DOHH2 (cell line): ENCODE results near the gene GDPD4.

Experiments
- CTCF ChIP-seq: fragments of 200-600 bp; sonication (generic); IDR thresholded peaks from one replicate; pipeline ENCODE4 v1.5.1; 2014; ENCODE audit warnings: antibody characterized with exemption, mild to moderate bottlenecking, low read depth, low read length; ENCODE audit not compliant: poor library complexity, severe bottlenecking
- EZH2phosphoT487 ChIP-seq: fragments of 200-600 bp; sonication (generic); IDR thresholded peaks from 2 replicates; pipeline ENCODE4 v1.6.1; 2017; ENCODE audit warnings: borderline replicate concordance, mild to moderate bottlenecking, antibody characterized with exemption, low read length, moderate library complexity, mixed read lengths

DNA sequence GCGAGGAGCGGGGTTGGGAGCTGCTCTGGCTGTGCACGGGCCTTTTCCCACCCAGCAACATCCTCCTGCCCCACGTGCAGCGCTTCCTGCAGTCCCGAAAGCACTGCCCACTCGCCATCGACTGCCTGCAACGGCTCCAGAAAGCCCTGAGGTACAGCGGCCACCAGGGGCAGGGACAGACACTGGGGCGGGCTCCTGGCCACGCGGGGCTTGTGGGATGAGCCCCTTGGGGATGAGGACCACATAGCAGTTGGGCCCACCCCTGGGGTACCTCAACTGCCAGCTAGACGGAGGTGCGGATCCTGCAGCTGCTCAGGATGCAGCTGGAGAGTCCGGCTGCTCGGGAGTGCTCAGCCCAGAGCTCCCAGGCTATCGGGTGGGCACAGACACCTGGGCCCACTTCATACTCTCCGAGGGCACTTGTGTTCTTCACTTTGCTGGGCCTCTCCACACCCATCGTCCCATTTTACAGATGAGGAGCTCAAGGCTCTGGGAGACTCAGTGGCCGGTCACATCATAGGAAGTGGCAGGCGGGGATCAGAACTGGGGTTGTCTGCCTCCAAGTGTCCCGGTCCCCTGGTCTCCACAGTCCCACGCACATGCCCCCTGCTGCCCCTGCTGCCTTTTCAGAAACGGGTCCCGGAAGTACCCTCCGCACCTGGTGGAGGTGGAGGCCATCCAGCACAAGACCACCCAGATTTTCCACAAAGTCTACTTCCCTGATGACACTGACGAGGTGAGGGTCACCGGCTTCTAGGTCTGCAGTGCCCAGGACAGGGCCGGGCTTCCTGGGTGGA, 95.8 kb downstream of the GDPD4 start:
- no peak for TF ChIP-seq CTCF
- TF ChIP-seq EZH2phosphoT487 = no peak
